ENCODE data around the gene IRS2. TPM values are rescaled to one million over a fixed set of nuclear protein-coding genes. Genes with fewer than 3 reads are reported as not detected.

Gene IRS2
- total and polyA plus RNA-seq, 2 donors (not counting 1 experiment from before 2014, with no cell fraction given) = 2.3 TPM

- Histone ChIP-seq H2AFZ (ENCODE audit: low read length) (no peak overlapping the region), H3K4me2 (ENCODE audit: extremely low read depth, insufficient read depth, low read length) (no peak overlapping the region), H3K4me1 (ENCODE audit: control insufficient read depth, extremely low read depth, insufficient read depth, low read length) (no peaks in the 10 kb centered on the region), H3K4me3 (replicated peaks in 1 of 4; ENCODE audit: control extremely low read depth in 1 of 4, insufficient read depth in 1 of 4, low read depth in 3 of 4, low read length in 4 of 4) (no peak overlapping the region), H3K79me2 (ENCODE audit: control insufficient read depth, insufficient read depth, low read length) (no peaks in the 10 kb centered on the region), H3K9ac (ENCODE audit: insufficient read depth, low read length) (no peak overlapping the region), H4K20me1 (ENCODE audit: control insufficient read depth, extremely low read depth, insufficient read depth, low read length) (no peaks in the 10 kb centered on the region), H3K27me3 (ENCODE audit: control insufficient read depth, insufficient read depth, low read length) (peaks cover 3% of the 10 kb centered on the region), H3K27ac (ENCODE audit: insufficient read depth, low read length) (no peak overlapping the region), H3K36me3 (ENCODE audit: control insufficient read depth, insufficient read depth, low read length) (no peaks in the 10 kb centered on the region), H3K9me3 (ENCODE audit: control insufficient read depth, insufficient read depth, low read depth, low read length) (no peaks in the 10 kb centered on the region)
- TF ChIP-seq EZH2 (IDR thresholded peaks at IDR 0.05; ENCODE audit: low read length, missing control alignments) (no peak), CTCF (conservative IDR thresholded peaks at IDR 0.05 in 1 of 2, IDR thresholded peaks at IDR 0.05 in 1 of 2; ENCODE audit: low read depth in 1 of 2, low read length in 2 of 2) (no peak)
- no peak for DNase-seq (ENCODE audit: low read depth in 2 of 2)
Observed at GRCh38 chr13:109730812-109731335, 55.5 kb downstream of the IRS2 start.

- Histone ChIP-seq H3K79me2 (ENCODE audit: control insufficient read depth, insufficient read depth, low read length) (no peaks in the 10 kb centered on the region), H3K4me2 (ENCODE audit: extremely low read depth, insufficient read depth, low read length) (no peak overlapping the region), H3K4me1 (ENCODE audit: control insufficient read depth, extremely low read depth, insufficient read depth, low read length) (no peaks in the 10 kb centered on the region), H4K20me1 (ENCODE audit: control insufficient read depth, extremely low read depth, insufficient read depth, low read length) (no peaks in the 10 kb centered on the region), H3K27ac (ENCODE audit: insufficient read depth, low read length) (no peak overlapping the region), H2AFZ (ENCODE audit: low read length) (no peak overlapping the region), H3K4me3 (replicated peaks in 1 of 4; ENCODE audit: control extremely low read depth in 1 of 4, insufficient read depth in 1 of 4, low read depth in 3 of 4, low read length in 4 of 4) (no peak overlapping the region), H3K9me3 (ENCODE audit: control insufficient read depth, insufficient read depth, low read depth, low read length) (no peaks in the 10 kb centered on the region), H3K36me3 (ENCODE audit: control insufficient read depth, insufficient read depth, low read length) (no peaks in the 10 kb centered on the region), H3K9ac (ENCODE audit: insufficient read depth, low read length) (no peak overlapping the region), H3K27me3 (ENCODE audit: control insufficient read depth, insufficient read depth, low read length) (peaks cover 3% of the 10 kb centered on the region)
- TF ChIP-seq EZH2 (IDR thresholded peaks at IDR 0.05; ENCODE audit: low read length, missing control alignments) (no peak), CTCF (conservative IDR thresholded peaks at IDR 0.05 in 1 of 2, IDR thresholded peaks at IDR 0.05 in 1 of 2; ENCODE audit: low read depth in 1 of 2, low read length in 2 of 2) (no peak)
- DNase-seq (ENCODE audit: low read depth in 2 of 2) = peak in 1 of 2 donors; percentile 56
Observed at GRCh38 chr13:109728791-109729731, 57.3 kb downstream of the IRS2 start.

- H3K4me3 ChIP-seq (replicated peaks in 1 of 4; ENCODE audit: control extremely low read depth in 1 of 4, insufficient read depth in 1 of 4, low read depth in 3 of 4, low read length in 4 of 4) = no peak overlapping the region
- H3K9ac ChIP-seq (ENCODE audit: insufficient read depth, low read length) = no peak overlapping the region
- H4K20me1 ChIP-seq (ENCODE audit: control insufficient read depth, extremely low read depth, insufficient read depth, low read length) = no peaks in the 10 kb centered on the region
- no peaks in the 10 kb centered on the region for H3K4me1 ChIP-seq (ENCODE audit: control insufficient read depth, extremely low read depth, insufficient read depth, low read length)
- no peaks in the 10 kb centered on the region for H3K9me3 ChIP-seq (ENCODE audit: control insufficient read depth, insufficient read depth, low read depth, low read length)
- no peaks in the 10 kb centered on the region for H3K36me3 ChIP-seq (ENCODE audit: control insufficient read depth, insufficient read depth, low read length)
- H2AFZ ChIP-seq (ENCODE audit: low read length) = no peak overlapping the region
- no peaks in the 10 kb centered on the region for H3K79me2 ChIP-seq (ENCODE audit: control insufficient read depth, insufficient read depth, low read length)
- H3K27me3 ChIP-seq (ENCODE audit: control insufficient read depth, insufficient read depth, low read length) = peaks cover 3% of the 10 kb centered on the region
- TF ChIP-seq CTCF (conservative IDR thresholded peaks at IDR 0.05 in 1 of 2, IDR thresholded peaks at IDR 0.05 in 1 of 2; ENCODE audit: low read depth in 1 of 2, low read length in 2 of 2) (no peak), EZH2 (IDR thresholded peaks at IDR 0.05; ENCODE audit: low read length, missing control alignments) (no peak)
- no peak overlapping the region for H3K27ac ChIP-seq (ENCODE audit: insufficient read depth, low read length)
- no peak for DNase-seq (ENCODE audit: low read depth in 2 of 2)
- H3K4me2 ChIP-seq (ENCODE audit: extremely low read depth, insufficient read depth, low read length) = no peak overlapping the region
Observed at GRCh38 chr13:109728061-109728460, 58.3 kb downstream of the IRS2 start.

Measured in fibroblast of lung (primary cell).